GM12873 (cell line): Measurements from ENCODE around the gene DPEP2NB.

Experiments
- TF ChIP-seq, protein P1 (sequence below): IDR thresholded peaks from 2 replicates; pipeline ENCODE4 v1.5.1; 2012; ENCODE audit warnings: low read depth, mild to moderate bottlenecking, moderate library complexity, low read length, control low read depth; ENCODE audit not compliant: insufficient read depth; ENCODE audit errors: missing control alignments

Gene DPEP2NB

GRCh38 chr16:67996666-67997065 is 19.0 kb downstream of the DPEP2NB start:
- TF ChIP-seq, protein P1, sequence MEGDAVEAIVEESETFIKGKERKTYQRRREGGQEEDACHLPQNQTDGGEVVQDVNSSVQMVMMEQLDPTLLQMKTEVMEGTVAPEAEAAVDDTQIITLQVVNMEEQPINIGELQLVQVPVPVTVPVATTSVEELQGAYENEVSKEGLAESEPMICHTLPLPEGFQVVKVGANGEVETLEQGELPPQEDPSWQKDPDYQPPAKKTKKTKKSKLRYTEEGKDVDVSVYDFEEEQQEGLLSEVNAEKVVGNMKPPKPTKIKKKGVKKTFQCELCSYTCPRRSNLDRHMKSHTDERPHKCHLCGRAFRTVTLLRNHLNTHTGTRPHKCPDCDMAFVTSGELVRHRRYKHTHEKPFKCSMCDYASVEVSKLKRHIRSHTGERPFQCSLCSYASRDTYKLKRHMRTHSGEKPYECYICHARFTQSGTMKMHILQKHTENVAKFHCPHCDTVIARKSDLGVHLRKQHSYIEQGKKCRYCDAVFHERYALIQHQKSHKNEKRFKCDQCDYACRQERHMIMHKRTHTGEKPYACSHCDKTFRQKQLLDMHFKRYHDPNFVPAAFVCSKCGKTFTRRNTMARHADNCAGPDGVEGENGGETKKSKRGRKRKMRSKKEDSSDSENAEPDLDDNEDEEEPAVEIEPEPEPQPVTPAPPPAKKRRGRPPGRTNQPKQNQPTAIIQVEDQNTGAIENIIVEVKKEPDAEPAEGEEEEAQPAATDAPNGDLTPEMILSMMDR: no peak

DNA sequence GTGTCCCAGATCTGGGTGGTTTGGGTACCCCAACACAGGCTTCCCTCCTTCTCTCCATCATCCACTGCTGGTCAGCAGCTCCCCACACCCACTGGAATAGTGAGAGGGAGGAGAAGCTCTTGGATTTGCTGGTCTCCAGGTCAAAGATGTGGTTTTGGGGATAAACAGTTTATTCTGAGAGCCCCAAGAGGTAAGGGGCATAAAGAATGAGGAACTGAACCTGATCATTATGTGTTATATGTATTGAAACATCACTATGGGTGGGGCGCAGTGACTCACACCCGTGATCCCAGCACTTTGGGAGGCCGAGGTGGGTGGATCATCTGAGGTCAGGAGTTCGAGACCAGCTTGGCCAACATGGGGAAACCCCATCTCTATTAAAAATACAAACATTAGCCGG is 20.3 kb downstream of the DPEP2NB start:
- TF ChIP-seq, protein P1: no peak

GRCh38 chr16:67993207-67994039 is 22.3 kb downstream of the DPEP2NB start:
- TF ChIP-seq, protein P1: peak; percentile 97

DNA sequence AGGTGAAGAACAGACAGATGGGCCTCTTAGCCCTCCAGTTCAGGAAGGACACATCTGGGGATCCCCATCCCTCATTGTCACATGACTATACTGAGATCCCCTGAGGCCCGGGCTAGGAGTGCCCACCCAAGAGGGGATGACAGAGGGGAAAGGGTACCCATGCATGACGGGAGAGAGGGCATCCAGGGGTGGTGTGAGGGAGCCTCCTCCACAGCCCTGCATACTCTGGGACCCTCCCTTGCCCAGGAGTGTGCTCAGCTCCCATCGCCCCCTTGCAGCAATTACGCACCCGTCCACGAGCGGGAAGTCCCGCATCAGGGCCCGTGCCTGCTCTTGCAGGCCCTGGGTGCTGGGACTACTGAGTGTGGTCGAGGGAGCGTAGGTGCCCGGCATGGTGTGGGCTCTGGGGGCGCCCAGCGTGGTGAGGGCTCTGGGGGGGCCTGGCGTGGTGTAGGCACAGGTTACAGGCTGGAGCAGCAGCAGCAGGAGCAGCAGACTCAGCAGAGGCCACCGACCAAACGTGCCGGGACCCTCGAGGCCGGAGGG is 23.0 kb downstream of the DPEP2NB start:
- TF ChIP-seq, protein P1: no peak

DNA sequence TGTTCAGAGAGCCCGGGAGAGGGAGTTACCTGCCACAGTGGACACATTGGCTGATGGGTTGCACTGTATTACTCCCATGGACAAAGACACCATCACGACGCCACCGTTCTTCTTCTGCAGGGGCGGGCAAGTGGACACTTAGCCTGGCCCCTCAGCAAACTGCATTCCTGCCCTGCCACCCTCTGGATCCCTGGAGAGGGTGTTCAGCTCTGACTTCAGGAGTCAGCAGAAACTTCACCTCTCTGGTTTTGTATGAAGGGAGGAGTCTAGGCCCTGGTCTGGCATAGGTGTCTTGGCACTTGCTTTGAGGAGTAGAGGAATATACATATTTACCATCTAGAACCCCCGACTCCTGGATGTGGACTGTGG is 25.7 kb downstream of the DPEP2NB start:
- TF ChIP-seq, protein P1: no peak

DNA sequence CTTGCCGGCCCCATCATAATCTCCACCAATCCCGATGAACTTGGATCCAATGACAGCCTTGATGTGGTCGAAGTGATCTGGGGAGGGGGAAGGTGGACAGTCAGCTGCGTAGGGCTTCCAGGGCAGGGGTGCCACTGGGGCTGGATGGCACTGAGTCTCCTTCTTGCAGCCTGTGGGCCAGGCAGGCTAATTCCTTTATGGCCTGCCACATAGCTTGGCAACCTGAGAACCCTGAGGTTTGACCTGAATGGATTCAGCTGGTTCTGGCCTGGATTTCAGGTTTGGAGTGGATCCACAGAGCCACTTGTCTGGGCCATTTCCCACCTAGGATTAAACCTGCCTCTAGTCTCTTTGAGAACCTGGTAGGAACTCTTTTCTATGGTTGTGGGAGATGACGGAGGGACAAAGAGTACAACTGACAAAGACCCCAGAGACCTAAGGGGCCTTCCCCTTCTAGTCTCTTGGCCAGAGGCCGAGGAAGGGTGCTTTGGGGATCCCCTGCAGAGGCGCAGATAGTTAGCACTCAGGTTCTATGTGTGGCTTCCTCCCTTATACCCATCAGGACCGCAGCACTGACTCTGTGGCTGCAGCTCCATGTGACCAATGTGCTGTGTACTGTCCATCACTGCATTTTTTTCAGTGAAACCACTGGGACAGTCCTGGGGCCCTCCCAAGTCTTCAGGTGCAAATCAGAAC is 26.2 kb downstream of the DPEP2NB start:
- TF ChIP-seq, protein P1: no peak

GRCh38 chr16:67988675-67989074 is 27.0 kb downstream of the DPEP2NB start:
- TF ChIP-seq, protein P1: no peak
